Stimulated activated CD4-positive, alpha-beta T cell treated with anti-CD3 and anti-CD28 coated beads, Interleukin-1b, Interleukin-23, amount 100 ng/mL, for 1 hour (primary cell): Measurements from ENCODE around the gene MPST.

Source experiments
- DNase-seq, 2 donors: peaks; one replicate each; pipeline ENCODE4 v3.0.0-alpha.2; 2020; ENCODE audit warnings: low read depth in 2 of 2

MPST gene

GRCh38 chr22:37022483-37023337, 3.2 kb downstream of the MPST start:
- no peak for DNase-seq

- no peak for DNase-seq
Measured at GRCh38 chr22:37023743-37024338, 4.3 kb downstream of the MPST start.

- DNase-seq = no peak
Measured at GRCh38 chr22:37024339-37025157, 5.0 kb downstream of the MPST start.

GRCh38 chr22:37025500-37026070, 6.0 kb downstream of the MPST start:
- DNase-seq = no peak

GRCh38 chr22:37026325-37026724, 6.8 kb downstream of the MPST start:
- no peak for DNase-seq

- DNase-seq = no peak
Measured at GRCh38 chr22:37027556-37027955, 8.0 kb downstream of the MPST start.

- no peak for DNase-seq
Measured at GRCh38 chr22:37028692-37029674, 9.4 kb downstream of the MPST start.

GRCh38 chr22:37030560-37031281, 11.2 kb downstream of the MPST start:
- no peak for DNase-seq

GRCh38 chr22:37032134-37032534, 12.6 kb downstream of the MPST start:
- no peak for DNase-seq

GRCh38 chr22:37032535-37033460, 13.3 kb downstream of the MPST start:
- no peak for DNase-seq

- no peak for DNase-seq
Measured at GRCh38 chr22:37033605-37034430, 14.3 kb downstream of the MPST start.

GRCh38 chr22:37036655-37037377, 17.3 kb downstream of the MPST start:
- no peak for DNase-seq

- DNase-seq = no peak
Measured at GRCh38 chr22:37037669-37038068, 18.1 kb downstream of the MPST start.

GRCh38 chr22:37039466-37039865, 19.9 kb downstream of the MPST start:
- no peak for DNase-seq

- DNase-seq = no peak
Measured at GRCh38 chr22:37043209-37043827, 23.8 kb downstream of the MPST start.

GRCh38 chr22:37043828-37044538, 24.4 kb downstream of the MPST start:
- no peak for DNase-seq
